A673 (cell line): Measurements from ENCODE around the gene XPO4.

Source experiments
- EZH2 ChIP-seq: fragments of 200-600 bp; sonication (generic); IDR thresholded peaks from 2 replicates; pipeline ENCODE4 v1.6.1; 2017; ENCODE audit warnings: borderline replicate concordance, low read depth, mild to moderate bottlenecking, mixed read lengths, antibody characterized with exemption, low read length; ENCODE audit not compliant: poor library complexity, severe bottlenecking
- TF ChIP-seq, protein P1 (sequence below): fragments of 300-800, 200-600 bp; sonication (generic); conservative IDR thresholded peaks from 2 replicates; pipeline ENCODE4 v1.5.1; 2017; ENCODE audit warnings: low read depth, mild to moderate bottlenecking, antibody characterized with exemption, low read length, moderate library complexity, mixed read lengths

GRCh38 chr13:20787180-20787579 lies 115.4 kb downstream of the XPO4 start:
- TF ChIP-seq, protein P1, sequence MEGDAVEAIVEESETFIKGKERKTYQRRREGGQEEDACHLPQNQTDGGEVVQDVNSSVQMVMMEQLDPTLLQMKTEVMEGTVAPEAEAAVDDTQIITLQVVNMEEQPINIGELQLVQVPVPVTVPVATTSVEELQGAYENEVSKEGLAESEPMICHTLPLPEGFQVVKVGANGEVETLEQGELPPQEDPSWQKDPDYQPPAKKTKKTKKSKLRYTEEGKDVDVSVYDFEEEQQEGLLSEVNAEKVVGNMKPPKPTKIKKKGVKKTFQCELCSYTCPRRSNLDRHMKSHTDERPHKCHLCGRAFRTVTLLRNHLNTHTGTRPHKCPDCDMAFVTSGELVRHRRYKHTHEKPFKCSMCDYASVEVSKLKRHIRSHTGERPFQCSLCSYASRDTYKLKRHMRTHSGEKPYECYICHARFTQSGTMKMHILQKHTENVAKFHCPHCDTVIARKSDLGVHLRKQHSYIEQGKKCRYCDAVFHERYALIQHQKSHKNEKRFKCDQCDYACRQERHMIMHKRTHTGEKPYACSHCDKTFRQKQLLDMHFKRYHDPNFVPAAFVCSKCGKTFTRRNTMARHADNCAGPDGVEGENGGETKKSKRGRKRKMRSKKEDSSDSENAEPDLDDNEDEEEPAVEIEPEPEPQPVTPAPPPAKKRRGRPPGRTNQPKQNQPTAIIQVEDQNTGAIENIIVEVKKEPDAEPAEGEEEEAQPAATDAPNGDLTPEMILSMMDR, result no peak
- TF ChIP-seq EZH2, result no peak
